GM12891 (cell line): ENCODE data around the gene RBFOX2.

Experiments
- POLR2A ChIP-seq: IDR thresholded peaks from 2 replicates; pipeline ENCODE4 v1.6.1; 2011; ENCODE audit warnings: low read depth, low read length, control low read depth
- POLR2AphosphoS5 ChIP-seq: IDR thresholded peaks from 2 replicates; pipeline ENCODE4 v1.6.1; 2011; ENCODE audit warnings: low read depth, low read length, control low read depth

DNA sequence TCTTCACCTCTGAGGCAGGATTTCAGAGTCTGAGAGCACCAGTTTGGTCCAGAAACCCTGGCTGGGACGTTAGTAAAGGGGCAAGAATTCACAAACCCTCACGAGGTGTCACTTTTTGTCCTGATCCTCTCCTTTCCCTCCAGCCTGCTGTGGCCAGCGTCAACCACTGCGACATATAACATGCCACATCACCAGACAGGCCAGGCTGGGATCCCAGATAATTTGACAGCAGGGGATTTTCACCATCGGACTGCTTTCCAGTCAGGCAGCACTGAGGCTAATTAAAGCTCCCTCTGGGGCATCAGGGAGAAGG lies 36.8 kb upstream of the RBFOX2 start:
- TF ChIP-seq POLR2A = no peak
- no peak for TF ChIP-seq POLR2AphosphoS5
